Common myeloid progenitor, CD34-positive (primary cell): ENCODE results near the gene GP5.
A peak's percentile ranks its signal among the peaks of the same experiment; 100 is the strongest.

Experiments used
- CTCF ChIA-PET: fragments of 350-600 bp; sonication (Branson Sonifier 250); formaldehyde crosslinking; loops from one replicate; lab custom pipeline; 2021; ENCODE audit warnings: antibody characterized with exemption; lab: Charles Lee
- POLR2A ChIA-PET: fragments of 350-600 bp; sonication (Branson Sonifier 250); formaldehyde crosslinking; loops from one replicate; lab custom pipeline; 2021; ENCODE audit warnings: antibody characterized with exemption; lab: Charles Lee
- DNase-seq, 3 donors: peaks; one replicate each; pipeline versions ENCODE4 v3.0.0 to v3.0.0-alpha.2; 2013
- H3K27ac ChIP-seq, 2 experiments: 1 replicate in 1 of 2; 2 replicates in 1 of 2; pipeline ENCODE4 v1.7.0; 2013; ENCODE audit warnings: inconsistent platforms in 2 of 2, low read length in 2 of 2, mild to moderate bottlenecking in 2 of 2, low read depth in 1 of 2, moderate library complexity in 1 of 2; ENCODE audit not compliant: severe bottlenecking in 2 of 2, insufficient read depth in 1 of 2, poor library complexity in 1 of 2
- H3K27me3 ChIP-seq, 5 experiments: replicated peaks in 2 of 5; 1 replicate in 3 of 5; 2 replicates in 2 of 5; pipeline versions ENCODE4 v1.6.1 to v1.7.0; 2013; ENCODE audit warnings: low read length in 4 of 5, mild to moderate bottlenecking in 2 of 5, moderate library complexity in 2 of 5, inconsistent platforms in 1 of 5; ENCODE audit not compliant: insufficient read depth in 5 of 5, control insufficient read depth in 4 of 5
- H3K36me3 ChIP-seq, 4 experiments: 1 replicate in 2 of 4; 2 replicates in 2 of 4; pipeline versions ENCODE4 v1.6.1 to v1.7.0; 2013; ENCODE audit warnings: low read length in 3 of 4, control low read depth in 1 of 4, mild to moderate bottlenecking in 1 of 4; ENCODE audit not compliant: control insufficient read depth in 4 of 4, insufficient read depth in 4 of 4
- H3K4me1 ChIP-seq, 4 experiments: 1 replicate in 3 of 4; 2 replicates in 1 of 4; pipeline versions ENCODE4 v1.6.1 to v1.7.1; 2013; ENCODE audit warnings: low read length in 3 of 4, mild to moderate bottlenecking in 3 of 4, control low read depth in 1 of 4, inconsistent platforms in 1 of 4, moderate library complexity in 1 of 4; ENCODE audit not compliant: control insufficient read depth in 4 of 4, insufficient read depth in 4 of 4; ENCODE audit errors: control extremely low read depth in 1 of 4
- H3K4me3 ChIP-seq, 7 experiments: 1 replicate in 4 of 7; 2 replicates in 3 of 7; pipeline versions ENCODE4 v1.5.1 to v1.7.0; 2013; ENCODE audit warnings: mild to moderate bottlenecking in 7 of 7, low read length in 6 of 7, moderate library complexity in 6 of 7, inconsistent platforms in 2 of 7, low read depth in 2 of 7, control low read depth in 1 of 7; ENCODE audit not compliant: insufficient read depth in 4 of 7, control insufficient read depth in 1 of 7; ENCODE audit errors: extremely low read depth in 1 of 7
- H3K9me3 ChIP-seq, 5 experiments: 1 replicate in 4 of 5; 2 replicates in 1 of 5; pipeline versions ENCODE4 v1.6.1 to v1.7.1; 2013; ENCODE audit warnings: low read length in 4 of 5, mild to moderate bottlenecking in 2 of 5, inconsistent platforms in 1 of 5, low read depth in 1 of 5, moderate library complexity in 1 of 5; ENCODE audit not compliant: control insufficient read depth in 4 of 5, insufficient read depth in 2 of 5; ENCODE audit errors: control extremely low read depth in 1 of 5
- WGBS: methylation state at CpG from one replicate; pipeline ENCODE4 v1.1.5; 2013; ENCODE audit not compliant: insufficient coverage; 5-methylcytosine and 5-hydroxymethylcytosine counted together

Gene GP5

DNA sequence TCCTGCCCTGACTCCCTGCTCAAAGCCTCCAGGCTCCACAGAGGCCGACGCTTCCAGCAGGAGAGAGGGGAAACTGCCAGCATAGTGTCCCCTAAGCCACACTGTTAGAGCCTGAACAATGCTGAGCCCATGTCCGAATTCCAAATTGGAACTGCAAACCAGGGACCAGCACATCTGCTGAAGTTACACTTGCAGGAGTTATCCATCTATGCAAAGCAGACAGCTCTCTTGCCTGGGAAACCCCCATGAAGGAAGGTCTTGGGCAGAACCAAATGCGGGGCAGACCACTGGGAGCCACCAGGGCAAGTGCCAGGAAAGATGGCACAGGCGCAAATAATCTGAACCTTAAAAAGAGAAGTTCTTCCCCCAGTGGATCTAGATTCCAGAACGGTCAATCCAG is 30.1 kb downstream of the GP5 start:
- ChIA-PET CTCF (interaction anchor here (1.9 kb wide), 1 partner anchor 33 kb away, joined by 5 read pairs; no protein-coding TSS in a partner anchor), POLR2A (no interaction called here)
- peak in 2 of 3 donors; percentile 19 to 30 for DNase-seq
- H3K4me3 ChIP-seq = no peak overlapping the region
- H3K36me3 ChIP-seq = no peaks in the 10 kb centered on the region
- H3K27ac ChIP-seq = no peak overlapping the region
- peaks cover 5 to 35% (median 27%) of the 10 kb centered on the region in 5 experiments for H3K27me3 ChIP-seq
- no peaks in the 10 kb centered on the region for H3K9me3 ChIP-seq
- WGBS = 86% methylated on average over 6 of the region's 6 CpGs
- H3K4me1 ChIP-seq = no peaks in the 10 kb centered on the region

DNA sequence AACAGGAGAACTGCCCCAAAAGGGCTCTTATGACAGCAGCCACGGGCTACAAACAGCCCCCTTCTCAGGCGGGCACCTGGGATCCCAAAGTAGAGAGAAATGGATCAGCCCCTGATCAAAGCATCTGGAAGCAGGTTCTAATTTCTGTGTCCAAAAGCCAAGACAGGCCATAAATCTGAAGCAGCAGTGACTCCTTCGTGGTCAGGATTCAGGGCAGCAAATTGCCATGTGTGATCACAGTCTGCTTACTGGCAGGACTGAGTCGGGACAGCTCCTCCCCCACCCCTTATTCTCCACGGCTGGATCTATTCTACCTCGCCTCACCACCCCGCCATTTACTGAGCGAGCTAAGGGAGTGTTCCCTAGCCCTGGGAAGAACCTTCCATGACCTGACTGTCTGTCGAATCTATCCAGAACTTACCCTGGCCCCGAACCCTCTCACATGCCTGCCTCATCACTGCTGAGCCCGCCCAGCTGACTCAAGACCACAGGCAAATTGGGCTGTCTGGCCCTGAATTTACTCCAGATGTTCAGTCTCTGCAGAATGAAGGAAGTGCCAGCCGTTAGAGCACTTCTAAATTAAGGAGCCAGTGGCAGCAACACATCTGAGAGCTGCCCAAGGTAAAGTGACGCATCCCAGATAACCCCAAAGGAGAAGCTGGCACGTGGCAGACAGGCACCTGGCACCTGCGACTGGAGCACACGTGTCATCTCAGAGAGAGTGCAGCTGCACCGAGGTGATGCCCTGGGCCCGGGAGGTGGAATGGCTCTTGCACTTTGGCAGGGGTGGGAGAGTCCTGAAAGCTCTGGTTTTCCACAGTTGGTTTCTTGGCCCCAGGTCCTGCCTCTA is 30.8 kb downstream of the GP5 start:
- peak in 1 of 3 donors; percentile 41 for DNase-seq
- ChIA-PET POLR2A (no interaction called here), CTCF (interaction anchor here (1.9 kb wide), 1 partner anchor 34 kb away, joined by 5 read pairs; no protein-coding TSS in a partner anchor)
- Histone ChIP-seq H3K4me1 (no peaks in the 10 kb centered on the region), H3K36me3 (no peaks in the 10 kb centered on the region), H3K9me3 (no peaks in the 10 kb centered on the region), H3K4me3 (no peak overlapping the region), H3K27me3 (peaks cover 5 to 35% (median 27%) of the 10 kb centered on the region in 5 experiments), H3K27ac (no peak overlapping the region)
- 83% methylated on average over 12 of the region's 18 CpGs for WGBS

GRCh38 chr3:194365978-194366490 is 33.0 kb downstream of the GP5 start:
- POLR2A ChIA-PET = no interaction called here

DNA sequence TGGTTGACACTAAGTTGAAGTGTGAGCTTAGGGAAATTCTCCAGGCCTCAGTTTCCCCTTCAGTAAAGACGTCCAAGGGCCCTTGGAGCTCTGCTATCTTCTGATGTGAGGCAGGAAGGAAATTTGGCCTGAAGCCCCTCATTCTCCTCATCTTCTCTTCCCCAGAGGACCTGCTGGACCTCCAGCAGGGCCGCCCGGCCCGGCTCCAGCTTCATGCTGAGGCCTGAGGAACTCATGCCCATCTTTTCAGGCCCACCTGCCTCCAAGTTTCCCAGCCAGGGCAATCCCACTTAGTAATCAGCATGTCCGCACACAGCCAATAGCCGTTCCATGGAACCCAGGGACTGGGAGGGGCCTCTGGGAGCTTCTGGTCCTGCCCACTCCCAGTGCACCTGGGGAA is 33.5 kb downstream of the GP5 start:
- Histone ChIP-seq H3K9me3 (no peaks in the 10 kb centered on the region), H3K4me3 (no peak overlapping the region), H3K36me3 (no peaks in the 10 kb centered on the region), H3K4me1 (no peaks in the 10 kb centered on the region), H3K27me3 (peaks cover 4 to 30% (median 24%) of the 10 kb centered on the region in 5 experiments), H3K27ac (no peak overlapping the region)
- CTCF ChIA-PET = interaction anchor here (1.0 to 2.5 kb wide), 3 partner anchors 10 to 19 kb away, joined by 3 to 8 read pairs (median 4); no protein-coding TSS in a partner anchor
- no peak for DNase-seq
- POLR2A ChIA-PET = no interaction called here
- 97% methylated on average over 6 of the region's 6 CpGs for WGBS

More at GRCh38 chr3:194365978-194366490, 33.0 kb downstream of the GP5 start:
- CTCF ChIA-PET = interaction anchor here (1.0 to 1.1 kb wide), 2 partner anchors 13 to 20 kb away, joined by 3 to 4 read pairs; no protein-coding TSS in a partner anchor
- peaks cover 5 to 35% (median 27%) of the 10 kb centered on the region in 5 experiments for H3K27me3 ChIP-seq
- 90% methylated on average over 11 of the region's 12 CpGs for WGBS
- H3K4me3 ChIP-seq = no peak overlapping the region
- H3K36me3 ChIP-seq = no peaks in the 10 kb centered on the region
- H3K27ac ChIP-seq = no peak overlapping the region
- H3K4me1 ChIP-seq = no peaks in the 10 kb centered on the region
- no peaks in the 10 kb centered on the region for H3K9me3 ChIP-seq
- DNase-seq = no peak

- no peaks in the 10 kb centered on the region for H3K9me3 ChIP-seq
- H3K27ac ChIP-seq = no peak overlapping the region
- POLR2A ChIA-PET = interaction anchor here (0.6 kb wide), 1 partner anchor 37 kb away, joined by 3 read pairs; no protein-coding TSS in a partner anchor
- no peak overlapping the region for H3K4me3 ChIP-seq
- CTCF ChIA-PET = interaction anchor here (1.0 to 2.5 kb wide), 5 partner anchors 9 to 40 kb away, joined by 3 to 8 read pairs (median 3); no protein-coding TSS in a partner anchor
- H3K4me1 ChIP-seq = no peaks in the 10 kb centered on the region
- no peak for DNase-seq
- 91% methylated on average over 18 of the region's 20 CpGs for WGBS
- peaks cover 0 to 25% (median 19%) of the 10 kb centered on the region in 5 experiments for H3K27me3 ChIP-seq
- no peaks in the 10 kb centered on the region for H3K36me3 ChIP-seq
These were observed 34.2 kb downstream of the GP5 start for GRCh38 chr3:194364652-194365434.

GRCh38 chr3:194364314-194364651 is 34.8 kb downstream of the GP5 start:
- DNase-seq = no peak
- 79% methylated on average over 3 of the region's 3 CpGs for WGBS
- POLR2A ChIA-PET = interaction anchor here (0.6 kb wide), 1 partner anchor 38 kb away, joined by 3 read pairs; no protein-coding TSS in a partner anchor
- H3K27me3 ChIP-seq = peaks cover 0 to 20% (median 15%) of the 10 kb centered on the region in 5 experiments
- H3K36me3 ChIP-seq = no peaks in the 10 kb centered on the region
- no peak overlapping the region for H3K4me3 ChIP-seq
- no peaks in the 10 kb centered on the region for H3K9me3 ChIP-seq
- no peaks in the 10 kb centered on the region for H3K4me1 ChIP-seq
- CTCF ChIA-PET = interaction anchor here (1.0 to 2.5 kb wide), 4 partner anchors 9 to 41 kb away, joined by 3 to 8 read pairs (median 3); no protein-coding TSS in a partner anchor
- no peak overlapping the region for H3K27ac ChIP-seq
